Heart right ventricle (tissue), 16 donors: ENCODE data around the gene CDK12. TPM values are rescaled to one million over a fixed set of nuclear protein-coding genes. Genes with fewer than 3 reads are reported as not detected.
A peak's percentile ranks its signal among the peaks of the same experiment; 100 is the strongest.

Experiments used
- ATAC-seq, 8 donors: fragments of 200-7000 bp; cut with Tn5 transposase; one replicate each; pipeline ENCODE4 v1.9.1; 2020; ENCODE audit warnings: mild to moderate bottlenecking in 8 of 8, moderate library complexity in 8 of 8, moderate number of reproducible peaks in 1 of 8
- DNase-seq, 2 donors: peaks; one replicate each; pipeline ENCODE4 v3.0.0-alpha.2; 2020
- H3K27ac ChIP-seq, 10 donors: fragments of 200-600 bp; sonication (generic) in 2 of 10; one replicate each; pipeline versions ENCODE4 v1.5.0 to v1.8.0; 2020 to 2022; ENCODE audit warnings: mild to moderate bottlenecking in 3 of 10
- H3K27me3 ChIP-seq, 7 donors: fragments of 200-600 bp; one replicate each; pipeline ENCODE4 v1.8.0; 2021 to 2022; ENCODE audit warnings: mild to moderate bottlenecking in 2 of 7
- H3K36me3 ChIP-seq, 9 donors: fragments of 200-600 bp; sonication (generic) in 1 of 9; one replicate each; pipeline versions ENCODE4 v1.5.0 to v1.8.0; 2020 to 2022; ENCODE audit warnings: mild to moderate bottlenecking in 2 of 9
- H3K4me1 ChIP-seq, 9 donors: fragments of 200-600 bp; sonication (generic) in 1 of 9; one replicate each; pipeline versions ENCODE4 v1.5.0 to v1.8.0; 2020 to 2022; ENCODE audit warnings: mild to moderate bottlenecking in 4 of 9
- H3K4me3 ChIP-seq, 10 donors: fragments of 200-600 bp; sonication (generic) in 2 of 10; one replicate each; pipeline versions ENCODE4 v1.5.0 to v1.8.0; 2020 to 2022; ENCODE audit warnings: mild to moderate bottlenecking in 7 of 10, moderate library complexity in 2 of 10
- H3K9me3 ChIP-seq, 11 donors: fragments of 200-600 bp in 10 of 11; sonication (generic) in 2 of 11; one replicate each; pipeline versions ENCODE4 v1.5.0 to v1.8.0; 2013 to 2022; ENCODE audit warnings: mild to moderate bottlenecking in 2 of 11, control low read depth in 1 of 11, moderate library complexity in 1 of 11
- WGBS, 2 donors: extraction: QIAGEN DNeasy Blood & Tissue Kit; methylation state at CpG; one replicate each; pipeline ENCODE4 v1.1.7; 2013; ENCODE audit warnings: inconsistent platforms in 1 of 2; 5-methylcytosine and 5-hydroxymethylcytosine counted together
- intact Hi-C, 10 donors: fragments of 100-400 bp; cut with DNase I; formaldehyde crosslinking; loops; one replicate each; pipeline versions ENCODE4 v1.11.1 to v1.14.2; 2022
- polyA plus RNA-seq, 2 donors: library from polyadenylated mRNA; stranded (reverse); fragments of 200-250 nt; gene quantifications; one replicate each; pipeline ENCODE4 v1.2.3, GENCODE V29; 2013
- total RNA-seq, 10 donors: library from RNA; stranded (reverse); fragmentation: NEBNext Ultra II Directional in 3 of 10; extraction: Animal tissue kit (Norgen Biotek cat#: 25700) in 3 of 10; gene quantifications; one replicate each; pipeline versions ENCODE4 v1.2.1 to v1.2.4, GENCODE V29; 2021 to 2023
- TF ChIP-seq, protein P1 (sequence below), 9 donors: fragments of 200-600 bp; sonication (generic) in 2 of 9; IDR thresholded peaks; one replicate each; pipeline versions ENCODE4 v1.5.0 to v1.8.0; 2021 to 2022; ENCODE audit warnings: antibody characterized with exemption in 9 of 9, mild to moderate bottlenecking in 5 of 9, moderate library complexity in 1 of 9
- donor health status: Arrhythmogenic right ventricular cardiomyopathy.
- donor health status: ischemic (EF 13 %, LVEDD 7.1; RV severe dilation, severe dysfunction).
- donor health status: healthy with polysubstance abuse.
- donor health status: DM: no; HTN: yes; CAD: no.
- donor health status: DM: no; HTN: no; CAD: no.
- donor health status: ischemic (EF 25% LVEDD 6.9; RV normal size, moderate dysfunction).
- donor health status: ischemic (EF 25% LVEDD 5.7; RV mildly dilated, moderate dysfunction).
- donor health status: healthy.
- donor health status: DM: yes; HTN: yes; CAD: no.
- donor health status: Ischemic cardiomyopathy.
- donor health status: ischemic (EF 35%, LVEDD 5.7; RV mildly dilated, moderate dysfunction).
- donor health status: nonischemic (EF 11% LVEDD 7.7; RV severe dilation, severe dysfunction).
- donor health status: DM: yes; HTN: yes; CAD: no.
- donor health status: PGD.
- donor health status: ischemic (EF 29% LVEDD 5.4; RV normal size, mild dysfunction).
- donor health status: nonischemic (EF 23%, LVEDD 6.1; RV moderate dilation, normal function).

Gene CDK12
- total and polyA plus RNA-seq, 12 donors = 5.0 to 29.3 (median 23.7) TPM

DNA sequence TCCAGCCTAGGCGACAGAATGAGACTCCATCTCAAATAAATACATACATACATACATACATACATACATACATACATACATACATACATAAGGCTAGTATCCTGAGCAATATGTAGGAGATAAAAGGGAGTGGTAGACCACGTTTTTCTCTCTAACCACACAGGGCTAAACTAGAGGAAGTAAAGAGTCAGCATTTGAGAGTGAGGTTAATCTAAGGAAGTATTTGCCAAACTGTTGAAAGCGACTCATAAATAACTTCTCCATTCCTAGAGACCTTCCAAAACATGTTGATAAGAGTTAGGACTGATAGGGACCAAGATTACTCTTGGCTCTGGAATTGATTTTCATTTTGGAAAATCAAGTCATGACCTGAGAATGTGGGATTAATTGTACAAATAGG lies 77.6 kb downstream of the CDK12 start:
- peak in 1 of 8 donors; percentile 35 for ATAC-seq
- no peaks in the 10 kb centered on the region for H3K9me3 ChIP-seq
- H3K27me3 ChIP-seq = no peaks in the 10 kb centered on the region
- no peak for DNase-seq
- no peak overlapping the region for H3K4me3 ChIP-seq
- intact Hi-C loops = no loop called here
- H3K27ac ChIP-seq = no peak overlapping the region
- peaks cover 0 to 43% (median 6%) of the 10 kb centered on the region in 9 donors for H3K4me1 ChIP-seq
- WGBS, 2 donors = 50 to 57% methylated on average over 3 of the region's 3 CpGs
- TF ChIP-seq, protein P1, sequence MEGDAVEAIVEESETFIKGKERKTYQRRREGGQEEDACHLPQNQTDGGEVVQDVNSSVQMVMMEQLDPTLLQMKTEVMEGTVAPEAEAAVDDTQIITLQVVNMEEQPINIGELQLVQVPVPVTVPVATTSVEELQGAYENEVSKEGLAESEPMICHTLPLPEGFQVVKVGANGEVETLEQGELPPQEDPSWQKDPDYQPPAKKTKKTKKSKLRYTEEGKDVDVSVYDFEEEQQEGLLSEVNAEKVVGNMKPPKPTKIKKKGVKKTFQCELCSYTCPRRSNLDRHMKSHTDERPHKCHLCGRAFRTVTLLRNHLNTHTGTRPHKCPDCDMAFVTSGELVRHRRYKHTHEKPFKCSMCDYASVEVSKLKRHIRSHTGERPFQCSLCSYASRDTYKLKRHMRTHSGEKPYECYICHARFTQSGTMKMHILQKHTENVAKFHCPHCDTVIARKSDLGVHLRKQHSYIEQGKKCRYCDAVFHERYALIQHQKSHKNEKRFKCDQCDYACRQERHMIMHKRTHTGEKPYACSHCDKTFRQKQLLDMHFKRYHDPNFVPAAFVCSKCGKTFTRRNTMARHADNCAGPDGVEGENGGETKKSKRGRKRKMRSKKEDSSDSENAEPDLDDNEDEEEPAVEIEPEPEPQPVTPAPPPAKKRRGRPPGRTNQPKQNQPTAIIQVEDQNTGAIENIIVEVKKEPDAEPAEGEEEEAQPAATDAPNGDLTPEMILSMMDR (IDR thresholded peaks at IDR 0.05) = no peak
- peaks cover 0 to under 1% (median 0%) of the 10 kb centered on the region in 9 donors for H3K36me3 ChIP-seq

DNA sequence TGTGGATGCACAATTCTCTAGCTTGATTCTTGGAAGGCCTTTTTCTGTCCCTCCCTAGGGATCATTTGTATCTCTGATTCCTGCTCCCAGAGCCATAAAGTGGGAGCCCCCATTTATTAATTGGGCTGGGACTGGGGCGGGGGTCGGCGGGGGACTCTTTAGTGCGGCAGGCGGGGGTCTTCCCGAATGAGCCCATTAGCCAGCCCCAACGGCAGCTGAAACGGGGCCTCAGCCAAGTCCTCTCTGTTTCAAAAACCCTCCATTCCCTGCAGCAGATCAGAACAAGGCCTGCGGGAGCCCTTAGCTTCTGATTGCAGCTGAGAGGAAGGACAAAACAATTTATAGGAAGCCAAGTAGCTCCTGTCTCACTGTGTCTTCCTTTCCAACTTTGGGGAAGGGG lies 79.3 kb downstream of the CDK12 start:
- ATAC-seq (no peak), DNase-seq (no peak)
- Histone ChIP-seq H3K27ac (no peak overlapping the region), H3K9me3 (no peaks in the 10 kb centered on the region), H3K4me3 (no peak overlapping the region), H3K4me1 (peaks cover 0 to 47% (median 6%) of the 10 kb centered on the region in 9 donors), H3K36me3 (peaks cover 0 to 15% (median 0%) of the 10 kb centered on the region in 9 donors), H3K27me3 (no peaks in the 10 kb centered on the region)
- TF ChIP-seq, protein P1 (IDR thresholded peaks at IDR 0.05) = no peak
- WGBS, 2 donors = 55 to 60% methylated on average over 9 of the region's 9 CpGs
- intact Hi-C loops = loop anchor here in 4 of 10 donors (10.0 kb wide), 1 partner anchor 214 kb away; no protein-coding TSS in a partner anchor

DNA sequence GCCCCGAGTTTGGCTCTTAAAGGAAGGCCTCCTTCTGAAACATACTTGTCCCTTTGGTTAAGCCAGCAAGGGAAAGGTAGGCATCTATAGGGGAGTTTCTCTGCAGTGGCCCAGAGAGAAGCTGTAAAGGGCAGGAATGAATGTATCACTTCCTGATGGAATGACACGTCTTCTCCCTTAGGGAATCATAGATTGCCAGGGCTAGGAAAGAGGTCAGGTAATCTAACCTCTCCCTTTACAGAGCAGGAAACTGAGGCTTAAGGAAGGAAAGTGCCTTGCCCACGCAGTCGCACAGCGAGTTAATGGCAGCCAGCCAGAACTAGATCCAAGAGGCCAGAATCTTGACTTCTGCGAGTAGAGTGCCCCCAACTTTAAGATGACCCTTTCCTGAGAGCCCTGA lies 80.4 kb downstream of the CDK12 start:
- Histone ChIP-seq H3K27me3 (no peaks in the 10 kb centered on the region), H3K9me3 (no peaks in the 10 kb centered on the region), H3K4me3 (no peak overlapping the region), H3K4me1 (peaks cover 0 to 46% (median 6%) of the 10 kb centered on the region in 9 donors), H3K36me3 (peaks cover 0 to 24% (median 3%) of the 10 kb centered on the region in 9 donors), H3K27ac (no peak overlapping the region)
- TF ChIP-seq, protein P1 (IDR thresholded peaks at IDR 0.05) = no peak
- intact Hi-C loops = loop anchor here in 4 of 10 donors (10.0 kb wide), 1 partner anchor 213 kb away; no protein-coding TSS in a partner anchor
- ATAC-seq (no peak), DNase-seq (no peak)
- 46 to 64% methylated on average over 6 of the region's 6 CpGs for WGBS, 2 donors

DNA sequence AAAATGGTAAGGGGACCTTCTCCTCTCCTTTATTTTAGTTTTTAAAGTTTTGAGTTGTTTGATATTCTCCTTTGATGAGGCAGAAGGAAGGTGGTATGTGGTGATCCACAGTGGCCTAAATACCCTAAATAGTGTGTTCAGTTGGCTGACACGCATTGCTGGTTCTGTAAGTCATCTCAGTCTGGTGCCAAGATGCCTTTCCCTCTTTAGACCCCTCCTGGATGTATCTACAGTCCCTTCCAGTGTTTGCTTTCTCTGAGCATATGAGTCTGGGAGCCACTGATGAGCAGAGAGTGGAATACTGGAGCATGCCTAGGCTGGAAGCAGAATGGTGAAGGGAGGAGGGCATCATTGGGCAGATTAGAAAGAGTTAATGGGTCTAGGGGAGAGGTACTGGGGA lies 81.9 kb downstream of the CDK12 start:
- no peak for DNase-seq
- Histone ChIP-seq H3K27me3 (no peaks in the 10 kb centered on the region), H3K4me1 (peaks cover 0 to 46% (median 12%) of the 10 kb centered on the region in 9 donors), H3K9me3 (no peaks in the 10 kb centered on the region), H3K4me3 (no peak overlapping the region), H3K27ac (no peak overlapping the region), H3K36me3 (peaks cover 0 to 38% (median 5%) of the 10 kb centered on the region in 9 donors)
- TF ChIP-seq, protein P1 (IDR thresholded peaks at IDR 0.05) = no peak
- 60 to 67% methylated on average over 1 of the region's 1 CpG for WGBS, 2 donors
- intact Hi-C loops = loop anchor here in 4 of 10 donors (10.0 kb wide), 1 partner anchor 212 kb away; no protein-coding TSS in a partner anchor
- ATAC-seq = peak in 1 of 8 donors; percentile 35
